PFSK-1 (cell line): ENCODE data around the gene GPBP1.

Source experiments
- POLR2AphosphoS5 ChIP-seq: IDR thresholded peaks from 2 replicates; pipeline ENCODE4 v1.6.1; 2012; ENCODE audit warnings: low read depth, mild to moderate bottlenecking, control low read depth, low read length, moderate library complexity
- TAF1 ChIP-seq: IDR thresholded peaks from 2 replicates; pipeline ENCODE4 v1.6.1; 2012; ENCODE audit warnings: low read length, control low read depth, borderline replicate concordance; ENCODE audit not compliant: insufficient read depth
- TF ChIP-seq, protein P1 (sequence below), 2 experiments: IDR thresholded peaks; 2 replicates each; pipeline versions ENCODE4 v1.6.1 to v1.8.0; 2011 to 2012; ENCODE audit warnings: low read depth in 2 of 2, low read length in 2 of 2, control low read depth in 1 of 2, inconsistent platforms in 1 of 2, mild to moderate bottlenecking in 1 of 2, moderate library complexity in 1 of 2; ENCODE audit not compliant: insufficient read depth in 1 of 2

- TF ChIP-seq, protein P1, sequence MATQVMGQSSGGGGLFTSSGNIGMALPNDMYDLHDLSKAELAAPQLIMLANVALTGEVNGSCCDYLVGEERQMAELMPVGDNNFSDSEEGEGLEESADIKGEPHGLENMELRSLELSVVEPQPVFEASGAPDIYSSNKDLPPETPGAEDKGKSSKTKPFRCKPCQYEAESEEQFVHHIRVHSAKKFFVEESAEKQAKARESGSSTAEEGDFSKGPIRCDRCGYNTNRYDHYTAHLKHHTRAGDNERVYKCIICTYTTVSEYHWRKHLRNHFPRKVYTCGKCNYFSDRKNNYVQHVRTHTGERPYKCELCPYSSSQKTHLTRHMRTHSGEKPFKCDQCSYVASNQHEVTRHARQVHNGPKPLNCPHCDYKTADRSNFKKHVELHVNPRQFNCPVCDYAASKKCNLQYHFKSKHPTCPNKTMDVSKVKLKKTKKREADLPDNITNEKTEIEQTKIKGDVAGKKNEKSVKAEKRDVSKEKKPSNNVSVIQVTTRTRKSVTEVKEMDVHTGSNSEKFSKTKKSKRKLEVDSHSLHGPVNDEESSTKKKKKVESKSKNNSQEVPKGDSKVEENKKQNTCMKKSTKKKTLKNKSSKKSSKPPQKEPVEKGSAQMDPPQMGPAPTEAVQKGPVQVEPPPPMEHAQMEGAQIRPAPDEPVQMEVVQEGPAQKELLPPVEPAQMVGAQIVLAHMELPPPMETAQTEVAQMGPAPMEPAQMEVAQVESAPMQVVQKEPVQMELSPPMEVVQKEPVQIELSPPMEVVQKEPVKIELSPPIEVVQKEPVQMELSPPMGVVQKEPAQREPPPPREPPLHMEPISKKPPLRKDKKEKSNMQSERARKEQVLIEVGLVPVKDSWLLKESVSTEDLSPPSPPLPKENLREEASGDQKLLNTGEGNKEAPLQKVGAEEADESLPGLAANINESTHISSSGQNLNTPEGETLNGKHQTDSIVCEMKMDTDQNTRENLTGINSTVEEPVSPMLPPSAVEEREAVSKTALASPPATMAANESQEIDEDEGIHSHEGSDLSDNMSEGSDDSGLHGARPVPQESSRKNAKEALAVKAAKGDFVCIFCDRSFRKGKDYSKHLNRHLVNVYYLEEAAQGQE (IDR thresholded peaks at IDR 0.05; ENCODE audit: insufficient read depth in 1 of 2, low read depth in 2 of 2, low read length in 2 of 2), result no peak
- no peak for TF ChIP-seq POLR2AphosphoS5
- TF ChIP-seq TAF1, result no peak
Measured at GRCh38 chr5:57244331-57244730, 70.5 kb downstream of the GPBP1 start.
